Stimulated activated CD8-positive, alpha-beta memory T cell treated with anti-CD3 and anti-CD28 coated beads, Interleukin-12 subunit alpha, Interleukin-12 subunit beta, amount 100 ng/mL, for 1 hour (primary cell): Measurements from ENCODE around the gene TMPRSS12.
"Not testable (repeated sequence)": the region's sequence is repeated elsewhere in the genome, so short reads cannot be mapped to it uniquely, and the experiment has no call there.

Experiments
- DNase-seq: peaks from one replicate; pipeline ENCODE4 v3.0.0-alpha.2; 2020; ENCODE audit warnings: low read depth

The TMPRSS12 gene

GRCh38 chr12:50859621-50860310 is 17.0 kb downstream of the TMPRSS12 start:
- no peak for DNase-seq

DNA sequence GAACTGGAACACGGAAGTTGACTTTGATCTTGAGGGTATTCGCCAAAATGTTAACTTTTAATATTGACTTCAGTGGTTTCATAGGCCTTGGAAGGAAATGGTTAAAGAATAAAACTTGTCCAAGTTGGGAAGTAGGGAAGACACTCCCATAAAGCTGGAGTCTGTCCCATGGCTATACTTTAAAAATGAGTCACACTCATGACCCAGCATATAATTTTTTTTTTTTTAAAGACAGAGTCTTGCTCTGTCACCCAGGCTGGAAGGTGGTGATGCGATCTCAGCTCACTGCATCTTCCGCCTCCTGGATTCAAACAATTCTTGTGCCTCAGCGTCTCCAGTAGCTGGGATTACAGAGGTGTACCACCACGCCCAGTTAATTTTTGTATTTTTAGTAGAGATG is 19.6 kb downstream of the TMPRSS12 start:
- DNase-seq: no peak

- DNase-seq: no peak
Observed at GRCh38 chr12:50865266-50865665, 22.5 kb downstream of the TMPRSS12 start.

DNA sequence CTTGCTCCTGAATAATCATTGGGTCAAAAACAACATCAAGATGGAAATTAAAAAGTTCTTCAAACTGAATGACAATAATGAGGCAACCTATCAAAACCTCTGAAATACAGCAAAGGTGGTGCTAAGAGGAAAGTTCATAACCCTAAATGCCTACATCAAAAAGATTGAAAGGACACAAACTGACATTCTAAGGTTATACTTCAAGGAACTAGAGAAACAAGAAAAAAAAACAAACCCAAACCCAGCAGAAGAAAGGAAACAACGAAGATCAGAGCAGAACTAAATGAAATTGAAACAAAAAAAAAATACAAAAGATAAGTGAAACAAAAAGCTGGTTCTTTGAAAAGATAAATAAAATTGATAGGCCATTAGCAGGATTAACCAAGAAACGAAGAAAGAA is 26.2 kb downstream of the TMPRSS12 start:
- not testable (repeated sequence) for DNase-seq

- no peak for DNase-seq
Observed at GRCh38 chr12:50882563-50882962, 39.8 kb downstream of the TMPRSS12 start.

- no peak for DNase-seq
Observed at GRCh38 chr12:50887191-50887590, 44.5 kb downstream of the TMPRSS12 start.

GRCh38 chr12:50888666-50889065 is 45.9 kb downstream of the TMPRSS12 start:
- DNase-seq: no peak

GRCh38 chr12:50894241-50894640 is 51.5 kb downstream of the TMPRSS12 start:
- no peak for DNase-seq

GRCh38 chr12:50901685-50902113 is 59.0 kb downstream of the TMPRSS12 start:
- DNase-seq: no peak

DNA sequence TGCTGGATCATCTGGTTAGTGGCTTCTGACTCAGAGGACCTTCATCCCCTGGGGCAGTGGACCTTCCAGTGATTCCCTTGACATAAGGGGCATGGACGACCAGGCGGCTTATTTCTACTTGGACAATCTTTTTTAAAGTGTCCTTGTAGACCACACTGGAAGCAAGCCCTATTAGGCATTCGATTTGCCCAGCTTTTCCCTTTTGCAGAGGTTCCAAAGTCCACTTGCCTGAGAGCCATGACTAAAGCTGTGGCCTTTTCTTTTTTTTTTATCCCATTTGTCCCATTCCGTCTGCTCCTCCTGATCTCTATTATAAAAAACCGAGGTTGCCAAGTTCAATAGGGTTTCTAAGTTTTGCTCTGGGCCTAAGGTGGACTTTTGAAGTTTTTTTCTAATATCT is 65.8 kb downstream of the TMPRSS12 start:
- not testable (repeated sequence) for DNase-seq

- DNase-seq: not testable (repeated sequence)
Observed at GRCh38 chr12:50912361-50912760, 69.6 kb downstream of the TMPRSS12 start.

GRCh38 chr12:50913224-50913623 is 70.5 kb downstream of the TMPRSS12 start:
- no peak for DNase-seq

DNA sequence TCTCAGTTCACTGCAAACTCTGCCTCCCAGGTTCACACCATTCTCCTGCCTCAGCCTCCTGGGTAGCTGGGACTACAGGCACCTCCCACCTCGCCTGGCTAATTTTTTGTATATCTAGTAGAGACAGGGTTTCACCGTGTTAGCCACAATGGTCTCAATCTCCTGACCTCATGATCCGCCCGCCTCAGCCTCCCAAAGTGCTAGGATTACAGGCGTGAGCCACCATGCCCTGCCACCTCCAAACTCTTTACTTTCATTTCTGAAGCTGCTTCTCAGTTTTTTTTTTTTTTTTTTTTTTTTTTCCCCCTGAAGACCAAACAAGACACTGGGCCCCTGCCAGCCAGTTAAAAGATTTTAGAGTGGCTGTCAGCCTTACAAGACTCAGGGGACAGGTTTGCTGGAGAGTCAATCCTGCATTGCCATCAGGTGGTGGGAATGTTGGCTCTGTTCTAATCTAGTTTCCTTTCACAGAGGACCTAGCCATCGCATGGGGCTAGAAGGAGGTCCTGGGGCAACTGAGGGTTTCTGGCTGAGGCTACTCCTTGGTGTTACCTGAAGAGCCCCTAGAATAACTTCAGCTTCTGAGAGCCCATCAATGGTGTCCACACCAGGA is 72.3 kb downstream of the TMPRSS12 start:
- no peak for DNase-seq

DNA sequence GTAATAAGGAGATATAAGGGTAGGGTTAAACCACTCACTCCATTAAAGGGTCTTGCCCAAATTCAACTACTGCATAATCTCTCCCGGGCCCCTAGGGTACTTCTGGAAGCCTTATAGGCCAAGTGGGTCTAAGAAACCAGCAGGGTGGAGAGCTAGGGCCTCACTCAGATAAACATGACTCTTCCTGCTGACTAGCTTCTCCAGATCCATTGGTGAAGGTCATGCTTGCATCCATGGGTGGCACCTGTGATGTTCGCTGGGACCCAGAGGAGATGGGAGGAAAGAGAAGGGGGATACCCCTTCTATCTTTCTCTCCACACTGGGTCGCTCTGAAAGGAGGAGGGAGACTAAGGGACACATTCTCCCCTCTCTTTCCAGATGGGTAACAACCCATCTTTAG is 73.6 kb downstream of the TMPRSS12 start:
- DNase-seq: no peak

GRCh38 chr12:50918584-50919316 is 76.0 kb downstream of the TMPRSS12 start:
- DNase-seq: no peak

DNA sequence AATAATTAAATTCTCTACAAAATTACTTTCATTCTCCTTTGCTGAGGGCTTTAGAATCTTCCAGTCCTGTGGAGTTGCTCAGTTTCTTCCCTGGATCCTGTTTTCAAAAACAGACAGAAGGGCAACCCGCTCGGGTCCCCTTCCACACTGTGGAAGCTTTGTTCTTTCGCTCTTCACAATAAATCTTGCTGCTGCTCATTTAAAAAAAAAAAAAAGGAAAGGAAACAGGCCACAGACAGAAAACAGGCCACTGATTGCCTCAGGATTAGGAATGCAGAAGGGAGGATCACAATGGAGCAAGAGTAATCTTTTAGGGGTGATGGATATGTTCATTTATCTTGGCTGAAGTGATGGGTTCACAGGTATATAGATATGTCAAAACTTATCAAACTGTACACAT is 80.1 kb downstream of the TMPRSS12 start:
- DNase-seq: no peak

- no peak for DNase-seq
Observed at GRCh38 chr12:50923361-50924130, 80.8 kb downstream of the TMPRSS12 start.

GRCh38 chr12:50924131-50924438 is 81.4 kb downstream of the TMPRSS12 start:
- DNase-seq: no peak

- DNase-seq: no peak
Observed at GRCh38 chr12:50924439-50925341, 82.0 kb downstream of the TMPRSS12 start.

- DNase-seq: no peak
Observed at GRCh38 chr12:50925342-50925651, 82.6 kb downstream of the TMPRSS12 start.

DNA sequence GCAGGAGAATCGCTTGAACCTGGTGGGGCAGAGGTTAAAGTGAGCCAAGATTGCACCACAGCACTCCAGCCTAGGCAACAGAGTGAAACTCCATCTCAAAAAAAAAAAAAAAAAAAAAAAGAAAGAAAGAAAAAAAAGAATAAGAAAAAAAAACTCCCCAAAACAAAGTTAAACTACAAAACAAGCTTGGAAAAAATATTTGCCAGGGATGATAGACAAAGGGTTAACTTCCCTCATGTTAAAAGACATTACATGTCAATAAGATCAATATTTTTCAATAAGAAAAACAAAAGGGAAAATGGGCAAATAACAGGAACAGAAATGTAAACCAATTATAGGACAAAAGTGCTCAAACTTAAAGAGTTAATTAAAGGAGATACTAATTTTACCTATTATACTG is 83.2 kb downstream of the TMPRSS12 start:
- no peak for DNase-seq

- no peak for DNase-seq
Observed at GRCh38 chr12:50926415-50926814, 83.7 kb downstream of the TMPRSS12 start.
